Mammary epithelial cell (primary cell): ENCODE measurements around the gene SPDYE1.

Source experiments
- EZH2 ChIP-seq: IDR thresholded peaks from 2 replicates; pipeline ENCODE4 v1.6.1; 2012; ENCODE audit warnings: low read length, inconsistent platforms, borderline replicate concordance
- TF ChIP-seq, protein P1 (sequence below), 2 donors: IDR thresholded peaks in 1 of 2; conservative IDR thresholded peaks in 1 of 2; 2 replicates each; pipeline ENCODE4 v1.5.1; 2011 to 2012; ENCODE audit warnings: inconsistent platforms in 2 of 2, low read length in 2 of 2, mild to moderate bottlenecking in 2 of 2, control low read depth in 1 of 2, low read depth in 1 of 2; ENCODE audit not compliant: insufficient read depth in 1 of 2; ENCODE audit errors: extremely low read depth in 1 of 2

DNA sequence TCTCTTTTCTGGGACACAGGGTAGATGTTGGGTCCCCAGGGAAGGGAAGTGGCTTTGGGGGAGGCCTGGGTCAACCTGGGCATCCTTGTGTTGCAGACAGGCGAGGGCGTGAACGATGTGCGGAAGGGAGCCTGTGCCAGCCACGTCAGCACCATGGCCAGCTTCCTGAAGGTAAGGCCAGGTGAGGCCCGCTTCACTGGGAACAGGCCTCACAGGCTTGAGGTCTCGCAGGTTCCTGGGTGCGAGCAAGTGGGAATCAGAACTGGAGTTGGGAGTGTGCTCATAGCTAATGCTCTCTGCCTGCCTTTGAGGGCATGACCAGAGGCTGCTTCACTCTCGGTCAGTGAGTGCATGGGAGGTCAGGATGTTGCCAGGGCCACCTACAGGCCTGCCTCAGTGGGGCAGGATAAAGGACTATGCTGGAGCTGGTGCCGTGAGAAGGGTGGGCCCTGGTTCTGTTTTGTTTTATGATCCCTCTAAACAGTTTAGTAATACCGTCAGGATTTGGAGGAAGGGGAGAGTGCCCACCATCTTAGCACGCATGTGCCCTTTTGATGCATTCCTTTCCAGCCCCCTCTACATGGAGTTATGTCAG is 55.2 kb downstream of the SPDYE1 start:
- TF ChIP-seq, protein P1, sequence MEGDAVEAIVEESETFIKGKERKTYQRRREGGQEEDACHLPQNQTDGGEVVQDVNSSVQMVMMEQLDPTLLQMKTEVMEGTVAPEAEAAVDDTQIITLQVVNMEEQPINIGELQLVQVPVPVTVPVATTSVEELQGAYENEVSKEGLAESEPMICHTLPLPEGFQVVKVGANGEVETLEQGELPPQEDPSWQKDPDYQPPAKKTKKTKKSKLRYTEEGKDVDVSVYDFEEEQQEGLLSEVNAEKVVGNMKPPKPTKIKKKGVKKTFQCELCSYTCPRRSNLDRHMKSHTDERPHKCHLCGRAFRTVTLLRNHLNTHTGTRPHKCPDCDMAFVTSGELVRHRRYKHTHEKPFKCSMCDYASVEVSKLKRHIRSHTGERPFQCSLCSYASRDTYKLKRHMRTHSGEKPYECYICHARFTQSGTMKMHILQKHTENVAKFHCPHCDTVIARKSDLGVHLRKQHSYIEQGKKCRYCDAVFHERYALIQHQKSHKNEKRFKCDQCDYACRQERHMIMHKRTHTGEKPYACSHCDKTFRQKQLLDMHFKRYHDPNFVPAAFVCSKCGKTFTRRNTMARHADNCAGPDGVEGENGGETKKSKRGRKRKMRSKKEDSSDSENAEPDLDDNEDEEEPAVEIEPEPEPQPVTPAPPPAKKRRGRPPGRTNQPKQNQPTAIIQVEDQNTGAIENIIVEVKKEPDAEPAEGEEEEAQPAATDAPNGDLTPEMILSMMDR (conservative IDR thresholded peaks at IDR 0.05 in 1 of 2, IDR thresholded peaks at IDR 0.05 in 1 of 2; ENCODE audit: extremely low read depth in 1 of 2, insufficient read depth in 1 of 2, low read depth in 1 of 2, low read length in 2 of 2), result no peak
- no peak for TF ChIP-seq EZH2
